ENCODE data around the gene VSIG10.

- TF ChIP-seq, protein P1, sequence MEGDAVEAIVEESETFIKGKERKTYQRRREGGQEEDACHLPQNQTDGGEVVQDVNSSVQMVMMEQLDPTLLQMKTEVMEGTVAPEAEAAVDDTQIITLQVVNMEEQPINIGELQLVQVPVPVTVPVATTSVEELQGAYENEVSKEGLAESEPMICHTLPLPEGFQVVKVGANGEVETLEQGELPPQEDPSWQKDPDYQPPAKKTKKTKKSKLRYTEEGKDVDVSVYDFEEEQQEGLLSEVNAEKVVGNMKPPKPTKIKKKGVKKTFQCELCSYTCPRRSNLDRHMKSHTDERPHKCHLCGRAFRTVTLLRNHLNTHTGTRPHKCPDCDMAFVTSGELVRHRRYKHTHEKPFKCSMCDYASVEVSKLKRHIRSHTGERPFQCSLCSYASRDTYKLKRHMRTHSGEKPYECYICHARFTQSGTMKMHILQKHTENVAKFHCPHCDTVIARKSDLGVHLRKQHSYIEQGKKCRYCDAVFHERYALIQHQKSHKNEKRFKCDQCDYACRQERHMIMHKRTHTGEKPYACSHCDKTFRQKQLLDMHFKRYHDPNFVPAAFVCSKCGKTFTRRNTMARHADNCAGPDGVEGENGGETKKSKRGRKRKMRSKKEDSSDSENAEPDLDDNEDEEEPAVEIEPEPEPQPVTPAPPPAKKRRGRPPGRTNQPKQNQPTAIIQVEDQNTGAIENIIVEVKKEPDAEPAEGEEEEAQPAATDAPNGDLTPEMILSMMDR (IDR thresholded peaks at IDR 0.05; ENCODE audit: insufficient read depth, low read length), result no peak
- TF ChIP-seq REST (IDR thresholded peaks at IDR 0.05; ENCODE audit: insufficient replicate concordance, low read depth) (no peak), POLR2AphosphoS5 (IDR thresholded peaks at IDR 0.05; ENCODE audit: low read depth) (no peak), SPI1 (IDR thresholded peaks at IDR 0.05; ENCODE audit: borderline replicate concordance, low read depth) (no peak), GABPA (IDR thresholded peaks at IDR 0.05; ENCODE audit: low read depth) (no peak)
These were observed 47.7 kb downstream of the VSIG10 start for GRCh38 chr12:118055865-118056773.

All from HL-60 (cell line).